ENCODE results near the gene RND2.
"Not testable (repeated sequence)": the region's sequence is repeated elsewhere in the genome, so short reads cannot be mapped to it uniquely, and the experiment has no call there.

The RND2 gene

GRCh38 chr17:43027091-43028032, 2.3 kb downstream of the RND2 start:
- DNase-seq = no peak

- DNase-seq = no peak
Measured at GRCh38 chr17:43028221-43028861, 3.3 kb downstream of the RND2 start.

- DNase-seq = no peak
Measured at GRCh38 chr17:43030137-43030767, 5.2 kb downstream of the RND2 start.

GRCh38 chr17:43031666-43032065, 6.6 kb downstream of the RND2 start:
- no peak for DNase-seq

GRCh38 chr17:43033948-43034881, 9.2 kb downstream of the RND2 start:
- DNase-seq = no peak

GRCh38 chr17:43034894-43035293, 9.9 kb downstream of the RND2 start:
- no peak for DNase-seq

GRCh38 chr17:43039646-43040045, 14.6 kb downstream of the RND2 start:
- DNase-seq = no peak

GRCh38 chr17:43040655-43041054, 15.6 kb downstream of the RND2 start:
- no peak for DNase-seq

- DNase-seq = no peak
Measured at GRCh38 chr17:43042025-43042628, 17.1 kb downstream of the RND2 start.

- no peak for DNase-seq
Measured at GRCh38 chr17:43043307-43043706, 18.3 kb downstream of the RND2 start.

GRCh38 chr17:43044024-43044423, 19.0 kb downstream of the RND2 start:
- DNase-seq = no peak

- DNase-seq = no peak
Measured at GRCh38 chr17:43051969-43052368, 26.9 kb downstream of the RND2 start.

- DNase-seq = not testable (repeated sequence)
Measured at GRCh38 chr17:43053008-43053407, 28.0 kb downstream of the RND2 start.

GRCh38 chr17:43056051-43056450, 31.0 kb downstream of the RND2 start:
- DNase-seq = no peak

GRCh38 chr17:43062984-43063638, 38.1 kb downstream of the RND2 start:
- DNase-seq = no peak

GRCh38 chr17:43068570-43069367, 43.7 kb downstream of the RND2 start:
- DNase-seq = no peak

GRCh38 chr17:43069368-43069898, 44.4 kb downstream of the RND2 start:
- DNase-seq = no peak

- DNase-seq = no peak
Measured at GRCh38 chr17:43070257-43070656, 45.2 kb downstream of the RND2 start.

- no peak for DNase-seq
Measured at GRCh38 chr17:43070872-43071271, 45.8 kb downstream of the RND2 start.

GRCh38 chr17:43074869-43075268, 49.8 kb downstream of the RND2 start:
- DNase-seq = no peak
